HG03139 (cell line): ENCODE measurements around the gene AP2B1.
"Not testable (repeated sequence)": the region's sequence is repeated elsewhere in the genome, so short reads cannot be mapped to it uniquely, and the experiment has no call there.

Experiments
- ATAC-seq: cut with Tn5 transposase; IDR thresholded peaks from one replicate; pipeline ENCODE4 v1.9.1; 2021; ENCODE audit not compliant: unreplicated experiment

Gene AP2B1

DNA sequence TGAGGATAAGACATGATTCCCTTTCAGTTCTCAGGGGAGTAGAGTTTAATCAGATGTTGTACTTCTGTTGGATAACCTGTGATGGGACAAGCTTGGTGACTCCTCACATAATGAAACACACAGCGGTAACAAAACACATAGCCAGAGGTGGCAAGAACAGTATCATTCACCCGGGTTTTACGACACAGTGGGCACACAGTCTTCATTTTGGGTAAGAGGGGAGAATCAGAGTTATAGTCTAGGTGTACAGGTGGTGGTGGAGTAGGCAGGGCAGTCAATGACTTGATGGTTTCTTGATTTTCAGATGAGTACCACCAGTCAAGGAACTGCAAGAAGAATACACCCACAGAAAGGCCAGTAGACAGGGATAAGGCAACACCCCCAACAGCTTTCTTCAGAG lies 11.4 kb upstream of the AP2B1 start:
- ATAC-seq = no peak

DNA sequence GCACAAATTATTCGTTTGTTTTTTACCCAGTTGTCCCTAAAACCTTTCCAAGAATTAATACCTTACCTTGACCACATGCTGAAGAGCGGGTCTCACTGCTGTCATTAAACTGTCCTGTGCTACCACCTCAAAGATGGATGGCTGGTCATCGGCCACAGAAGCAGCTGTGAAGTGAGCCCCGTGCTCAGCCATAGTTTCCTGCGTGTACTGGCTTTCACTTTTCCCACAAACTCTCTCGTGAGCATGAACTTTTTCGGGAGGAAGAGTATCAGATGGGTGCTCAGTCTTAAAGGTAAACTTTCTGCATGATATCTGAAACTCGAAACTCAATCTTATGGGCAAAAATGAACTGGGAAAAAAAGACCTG lies 9.3 kb upstream of the AP2B1 start:
- ATAC-seq = no peak

DNA sequence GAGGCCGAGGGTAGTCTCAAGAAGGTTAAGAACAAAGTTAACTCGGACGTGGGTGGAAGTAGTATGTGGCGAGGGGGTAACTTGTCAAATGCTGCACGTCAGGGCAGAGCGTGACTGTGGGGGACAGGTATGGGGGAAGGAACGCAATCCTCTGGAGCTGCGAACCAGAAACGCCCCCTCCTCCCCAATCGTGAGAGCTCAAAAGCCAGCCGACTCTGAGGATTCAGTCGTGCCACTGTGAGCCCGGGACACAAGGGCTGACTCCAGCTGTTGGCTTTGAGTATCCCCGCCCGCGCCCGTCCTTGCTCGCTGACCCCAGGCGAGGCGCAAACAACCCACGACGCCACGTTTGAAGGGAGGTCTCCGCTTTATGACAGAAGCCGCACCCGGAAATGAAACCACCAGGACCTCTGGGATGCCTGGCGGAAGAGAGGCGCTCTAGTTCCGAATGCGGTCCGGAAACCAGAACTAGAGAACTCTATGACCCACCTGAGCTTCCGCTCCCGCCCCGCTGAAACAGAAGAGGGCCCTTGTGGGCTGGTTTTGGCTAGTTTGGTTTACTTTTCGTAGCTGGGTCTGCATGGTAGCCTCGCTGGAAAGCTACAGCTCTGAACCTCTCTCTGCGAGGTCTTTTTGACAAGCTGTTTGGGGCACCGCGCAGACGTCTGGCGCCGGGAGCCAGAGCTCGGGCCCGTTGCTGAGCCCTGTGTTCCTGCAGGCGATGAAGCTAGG lies 8.8 kb upstream of the AP2B1 start, which contains the start of gene PEX12:
TSS of gene PEX12 (minus strand) at position 375 of the 732 bp plus-strand sequence. CDS start 550 bp downstream, outside the sequence.
- peak; percentile 85 for ATAC-seq

DNA sequence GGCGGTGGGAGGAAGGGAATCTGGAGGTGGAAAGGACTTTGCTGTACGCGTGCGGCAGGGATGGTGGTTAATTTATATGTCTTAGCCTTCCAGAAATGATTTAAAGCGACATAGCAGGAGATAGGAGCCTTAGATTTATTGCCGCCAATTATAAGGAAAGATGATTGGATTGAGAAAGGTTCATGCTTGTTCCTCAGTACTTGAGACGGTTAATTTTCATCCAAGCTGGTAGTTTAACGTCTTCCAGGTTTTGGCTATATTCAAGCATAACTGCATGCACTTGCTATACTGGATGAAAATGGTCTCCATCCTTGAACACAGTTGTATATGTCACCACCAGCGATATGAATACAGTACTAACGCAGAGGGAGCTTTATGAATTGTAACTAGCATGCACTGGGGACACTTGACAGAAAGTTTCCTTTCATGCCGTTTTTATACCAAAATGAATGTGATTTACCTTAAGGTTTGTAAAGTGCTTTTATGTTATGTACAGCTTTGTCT lies 8.1 kb upstream of the AP2B1 start:
- no peak for ATAC-seq

DNA sequence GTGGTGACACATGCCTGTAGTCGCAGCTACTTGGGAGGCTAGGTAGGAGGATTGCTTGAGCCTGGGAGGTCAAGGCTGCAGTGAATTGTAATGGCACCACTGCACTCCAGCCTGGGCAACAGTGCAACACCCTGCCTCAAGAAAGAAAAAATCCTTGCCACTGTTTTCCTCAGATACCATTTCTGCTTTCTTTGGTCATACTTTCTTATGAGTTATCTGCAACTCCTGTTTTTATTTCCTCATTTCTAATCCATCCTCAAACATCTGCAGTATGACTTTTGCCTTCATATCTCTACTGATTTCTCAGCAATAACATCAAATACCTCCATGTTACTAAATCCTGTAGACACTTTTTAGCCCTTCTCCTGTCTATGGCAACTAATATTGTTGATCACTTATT lies 3.1 kb upstream of the AP2B1 start:
- ATAC-seq = no peak

DNA sequence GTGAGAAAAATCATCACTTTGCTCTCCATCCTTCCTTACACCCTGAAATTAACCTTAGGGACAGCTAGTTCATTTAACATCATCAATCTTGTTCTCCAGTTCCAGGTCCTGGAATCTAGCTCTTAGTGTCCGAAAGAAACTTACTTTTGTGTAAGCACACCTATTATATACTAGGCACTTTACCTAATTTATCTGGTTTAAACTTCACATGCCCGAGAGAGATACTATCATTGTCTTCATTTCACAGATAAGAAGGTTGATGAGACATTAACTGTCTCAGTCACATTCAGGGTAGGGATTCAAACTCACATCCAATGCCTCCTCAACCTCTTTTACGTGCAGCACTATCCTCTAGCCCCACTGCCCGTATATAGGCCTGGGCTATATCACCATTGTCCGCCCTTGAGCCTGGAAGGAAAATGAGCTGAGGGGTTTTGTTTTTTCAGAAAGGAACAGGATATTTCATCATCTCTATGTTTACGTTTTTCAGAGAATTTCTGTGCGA lies 501 bp upstream of the AP2B1 start:
- no peak for ATAC-seq

DNA sequence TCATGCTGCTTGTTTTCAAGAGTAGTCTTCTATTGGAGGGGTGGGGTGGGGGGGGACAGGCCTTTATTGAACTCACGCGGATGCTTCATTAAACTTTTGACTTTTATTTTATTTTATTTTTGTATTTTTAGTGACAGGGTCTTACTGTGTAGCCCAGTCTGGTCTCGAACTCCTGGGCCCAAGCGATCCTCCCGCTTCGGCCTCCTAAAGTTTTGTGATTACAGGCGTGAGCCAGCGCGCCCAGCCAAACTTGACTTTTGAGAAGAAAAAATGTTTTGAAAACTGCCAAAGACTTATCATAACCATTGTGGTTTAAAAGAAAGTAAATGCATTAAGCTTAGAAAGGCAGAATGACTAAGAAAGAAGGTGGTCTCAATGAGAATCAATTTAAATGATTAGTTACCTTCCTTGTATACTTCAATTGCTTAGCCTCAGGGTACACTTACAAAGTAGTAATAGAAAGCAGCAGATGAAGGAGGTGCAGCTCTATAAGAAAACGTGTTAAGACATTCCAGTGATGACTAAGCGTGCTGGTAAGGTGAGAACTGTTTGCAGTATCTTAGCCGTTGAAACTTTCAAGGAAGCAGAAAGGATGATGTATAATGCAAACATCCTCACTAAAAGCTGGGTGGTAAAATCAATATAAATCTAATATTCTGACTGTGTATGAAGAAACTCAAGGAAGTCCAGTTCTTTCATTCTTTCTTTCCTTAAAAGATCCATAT lies 1.2 kb downstream of the AP2B1 start:
- no peak for ATAC-seq

DNA sequence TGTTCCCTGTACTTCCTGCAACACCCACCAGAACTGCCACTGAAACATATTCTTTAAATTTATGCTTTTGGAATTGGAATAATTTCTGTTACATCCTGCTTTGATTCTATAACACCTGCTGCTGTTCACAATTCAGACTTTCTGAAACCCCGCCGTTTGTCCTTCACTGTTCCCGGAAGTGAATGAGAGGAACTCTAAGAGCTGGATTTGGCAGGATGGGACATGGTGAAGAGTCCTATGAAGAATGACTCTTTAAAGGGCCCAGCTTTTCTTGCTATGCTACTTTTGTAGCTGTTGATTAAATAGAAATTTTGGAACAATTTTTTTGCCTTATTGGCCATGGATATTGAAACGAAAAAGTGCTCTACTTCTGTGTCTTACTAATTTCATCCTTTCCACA lies 8.9 kb downstream of the AP2B1 start:
- no peak for ATAC-seq

DNA sequence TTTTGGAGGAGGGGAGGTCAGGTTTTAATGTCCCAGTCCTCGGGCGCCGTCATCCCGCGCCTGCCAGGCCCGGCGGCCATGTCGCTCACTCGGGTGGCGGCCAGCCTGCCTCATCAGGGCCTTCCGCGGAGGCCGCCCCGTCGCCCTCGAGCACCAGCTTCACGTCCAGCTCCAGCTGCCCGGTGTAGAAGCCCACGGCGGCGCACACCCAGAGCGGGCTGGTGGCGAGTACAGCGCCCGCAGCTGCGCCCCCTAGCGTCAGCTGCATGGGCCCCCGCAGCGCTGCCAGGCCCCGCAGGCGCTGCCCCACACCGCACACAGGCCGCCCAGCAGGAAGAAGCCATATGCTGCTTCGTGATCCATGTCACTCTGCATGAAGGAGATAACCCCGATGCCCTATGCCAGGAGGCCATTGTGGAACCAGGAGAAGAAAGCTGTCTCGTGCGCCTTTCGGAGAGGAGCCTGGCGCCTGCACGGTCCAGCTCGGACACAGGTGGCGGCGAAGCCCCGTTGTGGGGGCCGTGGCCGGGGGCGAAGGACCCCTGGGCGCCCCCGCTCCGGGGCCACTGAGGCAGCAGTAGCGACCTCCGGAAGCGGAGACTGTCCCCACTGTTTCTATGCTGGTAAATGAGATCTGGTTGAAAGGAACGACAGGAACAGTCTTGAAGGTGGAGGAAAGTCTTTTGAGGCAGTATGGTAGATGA lies 9.6 kb downstream of the AP2B1 start:
- no peak for ATAC-seq

DNA sequence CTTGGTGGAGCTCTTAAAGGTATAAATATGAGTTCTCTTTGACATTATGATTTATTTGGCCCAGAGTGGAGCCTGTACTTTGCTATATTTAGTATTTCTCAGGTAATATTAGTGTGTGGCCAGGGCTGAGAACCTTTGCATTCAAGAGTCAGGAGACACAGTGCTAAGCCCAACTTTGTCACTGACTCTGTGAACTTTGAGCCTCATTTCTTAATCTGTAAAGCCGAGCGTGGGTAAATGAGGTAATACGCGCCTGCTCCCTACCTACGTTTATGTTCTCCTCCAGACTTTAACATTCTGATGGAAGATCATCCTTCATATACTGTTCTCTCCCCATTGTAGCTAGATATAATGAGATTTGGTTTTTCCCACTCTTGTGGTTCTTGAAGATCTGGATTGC lies 10.5 kb downstream of the AP2B1 start:
- no peak for ATAC-seq

DNA sequence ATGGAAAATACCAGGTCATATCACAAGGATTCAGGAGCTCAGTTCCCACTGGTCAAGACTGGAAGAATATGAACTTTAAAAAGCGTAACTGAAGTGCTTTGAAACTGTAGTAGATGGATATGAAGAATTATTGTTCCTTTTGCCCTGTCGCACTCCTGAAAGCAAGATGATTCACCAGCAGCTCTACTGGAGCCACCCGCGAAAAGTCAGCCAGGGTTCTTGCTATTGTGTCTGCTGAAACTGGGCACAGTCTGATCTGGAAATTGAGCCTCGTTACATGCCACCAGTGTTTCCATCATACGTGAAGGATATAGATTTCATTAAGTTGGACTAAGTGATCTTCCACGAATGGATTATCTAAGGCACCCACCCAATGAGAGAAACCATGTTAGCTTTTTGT lies 16.6 kb downstream of the AP2B1 start:
- no peak for ATAC-seq

DNA sequence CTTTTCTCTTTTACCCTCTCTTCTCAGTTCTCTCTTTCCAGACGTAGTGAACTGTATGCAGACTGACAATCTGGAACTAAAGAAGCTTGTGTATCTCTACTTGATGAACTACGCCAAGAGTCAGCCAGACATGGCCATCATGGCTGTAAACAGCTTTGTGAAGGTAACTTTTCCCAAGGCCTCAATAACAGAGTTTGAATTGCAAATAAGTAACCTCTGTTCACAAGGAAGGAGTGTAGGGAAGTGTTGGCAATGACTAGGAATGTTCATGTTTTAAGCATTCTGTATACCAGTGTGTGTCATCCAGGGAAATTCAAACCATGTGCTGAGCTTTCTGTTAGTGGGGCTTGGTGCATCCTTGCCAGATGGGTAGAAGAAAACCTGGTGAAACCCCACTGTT lies 18.6 kb downstream of the AP2B1 start:
- no peak for ATAC-seq

DNA sequence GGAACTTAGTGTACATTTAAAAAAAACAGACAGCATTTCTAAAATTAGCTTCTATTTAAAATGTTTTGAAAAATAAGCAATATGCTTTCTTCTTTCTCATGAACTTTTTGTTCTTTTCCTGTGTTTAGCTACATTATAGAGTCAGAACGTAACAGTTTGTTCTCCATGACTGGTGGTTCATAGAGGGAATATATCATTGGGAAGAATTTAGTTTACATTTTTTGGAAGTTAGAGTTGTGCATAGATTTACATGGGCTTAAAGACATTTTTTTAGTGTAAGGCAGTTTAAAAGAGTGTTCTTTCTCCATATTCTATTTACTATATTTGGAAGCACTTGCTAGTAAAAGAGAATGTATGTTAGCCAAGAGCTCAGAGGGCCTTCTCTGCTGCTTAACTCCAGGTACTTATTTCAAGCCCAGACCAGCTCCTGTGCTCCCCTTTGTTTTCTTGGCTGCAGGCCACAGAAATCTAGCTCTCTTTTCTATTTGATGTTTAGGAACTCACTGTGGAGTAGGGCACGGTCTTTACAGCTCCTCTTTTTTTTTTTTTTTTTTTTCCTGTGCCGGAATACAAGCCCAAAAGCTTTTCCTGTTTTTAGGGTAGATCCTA lies 20.2 kb downstream of the AP2B1 start:
- no peak for ATAC-seq

DNA sequence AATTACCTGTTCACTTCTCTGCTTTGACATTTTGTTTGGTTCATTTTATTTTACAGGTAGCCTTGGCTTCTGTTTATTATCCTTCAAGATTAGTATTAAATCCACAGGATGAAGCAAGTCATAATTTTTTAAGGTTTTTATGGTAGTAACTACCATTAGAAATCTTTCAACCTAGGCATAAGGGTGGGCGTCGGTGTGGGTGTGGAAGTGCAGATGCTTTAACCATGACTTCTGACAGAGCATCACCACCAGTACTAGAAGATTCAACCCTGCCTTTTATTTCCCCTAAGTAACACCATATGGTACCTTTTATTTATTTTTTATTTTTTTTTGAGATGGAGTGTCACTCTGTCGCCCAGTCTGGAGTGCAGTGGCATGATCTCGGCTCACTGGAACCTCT lies 22.7 kb downstream of the AP2B1 start:
- no peak for ATAC-seq

DNA sequence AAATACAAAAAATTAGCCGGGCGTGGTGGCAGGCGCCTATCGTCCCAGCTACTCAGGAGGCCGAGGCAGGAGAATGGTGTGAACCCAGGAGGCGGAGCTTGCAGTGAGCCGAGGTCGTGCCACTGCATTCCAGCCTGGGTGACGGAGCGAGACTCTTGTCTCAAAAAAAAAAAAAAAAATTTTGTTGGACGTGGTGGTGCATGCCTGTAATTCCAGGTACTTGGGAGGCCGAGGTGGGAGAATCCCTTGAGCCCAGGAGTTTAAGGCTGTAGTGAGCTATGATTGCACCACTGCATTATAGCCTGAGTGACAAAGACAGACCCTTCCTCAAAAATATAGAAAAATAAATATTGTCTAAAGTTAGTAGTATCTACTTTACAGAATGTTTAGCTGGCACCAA lies 23.6 kb downstream of the AP2B1 start:
- ATAC-seq = not testable (repeated sequence)

DNA sequence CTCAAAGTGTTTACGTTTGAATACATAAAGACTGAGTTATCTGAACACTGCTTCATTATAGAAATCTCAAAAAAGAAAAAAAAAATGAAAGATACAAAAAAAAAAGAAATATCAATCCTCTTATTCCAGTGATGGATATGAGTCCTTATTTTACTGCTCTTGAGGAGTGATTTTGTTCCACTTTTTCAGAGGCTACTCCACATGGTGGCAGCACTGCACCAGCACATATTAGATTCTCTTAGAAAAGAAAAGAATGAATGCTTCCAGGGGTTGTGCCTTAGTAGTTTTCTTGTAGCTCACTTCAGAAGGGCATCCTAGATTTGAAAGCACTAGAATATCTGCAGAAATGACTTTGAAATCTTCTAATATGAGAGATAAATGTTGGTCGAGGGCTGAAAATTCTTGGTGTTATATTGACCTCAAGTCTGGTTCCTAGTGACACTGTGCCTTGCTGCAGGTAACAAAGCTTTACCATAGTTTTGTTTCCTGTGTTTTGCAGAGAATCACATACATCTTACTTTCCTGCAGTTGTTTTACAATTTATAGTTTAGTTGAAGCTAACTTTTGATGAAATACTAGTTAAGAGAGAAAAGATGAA lies 25.9 kb downstream of the AP2B1 start:
- no peak for ATAC-seq

DNA sequence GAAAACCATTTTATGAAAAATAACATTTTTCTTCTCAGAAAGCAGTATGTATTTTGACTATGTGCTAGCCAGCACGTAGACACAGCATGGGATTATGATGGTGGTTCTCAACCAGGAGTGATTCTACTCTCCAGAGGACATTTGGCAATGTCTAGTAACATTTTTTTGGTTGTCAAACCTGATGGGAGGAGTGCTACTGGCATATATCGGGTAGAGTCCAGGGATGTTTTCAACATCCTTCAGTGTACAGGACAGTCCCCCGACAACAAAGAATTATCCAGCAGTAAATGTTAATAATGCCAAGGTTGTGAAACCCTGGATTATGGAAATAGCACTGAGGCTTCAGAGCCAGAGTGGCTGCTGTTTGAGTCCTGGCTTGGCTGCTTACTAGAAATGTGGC lies 27.7 kb downstream of the AP2B1 start:
- no peak for ATAC-seq

DNA sequence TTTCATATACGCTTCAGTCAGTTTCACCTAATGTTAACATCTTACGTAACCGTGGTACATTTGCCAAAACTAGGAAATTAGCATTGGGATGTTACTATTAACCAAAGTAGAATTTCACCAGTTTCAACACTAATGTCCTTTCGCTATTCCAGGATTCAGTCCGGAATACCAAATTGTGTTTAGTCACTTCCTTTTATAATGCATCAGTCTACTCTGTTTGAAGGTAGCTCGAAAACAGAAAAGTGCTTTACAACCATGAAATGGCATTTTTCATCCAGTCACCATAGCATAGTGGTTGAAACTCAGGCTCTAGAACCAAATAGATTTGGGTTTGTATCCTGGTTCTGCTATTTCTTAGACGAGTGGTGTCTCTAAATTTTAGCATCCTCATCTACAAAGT lies 29.4 kb downstream of the AP2B1 start:
- no peak for ATAC-seq

DNA sequence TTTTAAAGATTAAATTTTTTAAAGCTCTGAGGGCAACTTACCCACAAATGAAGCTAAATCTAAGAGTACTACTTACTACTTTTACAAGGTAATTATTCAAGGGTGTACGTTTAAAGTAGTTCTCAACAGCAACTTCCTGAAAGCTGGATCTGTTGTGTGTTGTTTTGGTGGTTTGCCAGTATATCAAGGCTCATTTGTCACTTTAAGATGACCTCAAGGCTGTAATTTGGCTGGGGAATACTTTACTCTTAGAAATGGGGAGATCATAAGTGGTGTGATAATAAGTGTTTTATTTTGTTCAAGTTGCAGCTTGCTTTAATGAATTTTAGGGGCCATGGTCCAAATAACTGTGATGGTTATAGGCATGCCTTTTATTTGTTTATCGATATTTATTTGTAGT lies 30.4 kb downstream of the AP2B1 start:
- ATAC-seq = no peak

DNA sequence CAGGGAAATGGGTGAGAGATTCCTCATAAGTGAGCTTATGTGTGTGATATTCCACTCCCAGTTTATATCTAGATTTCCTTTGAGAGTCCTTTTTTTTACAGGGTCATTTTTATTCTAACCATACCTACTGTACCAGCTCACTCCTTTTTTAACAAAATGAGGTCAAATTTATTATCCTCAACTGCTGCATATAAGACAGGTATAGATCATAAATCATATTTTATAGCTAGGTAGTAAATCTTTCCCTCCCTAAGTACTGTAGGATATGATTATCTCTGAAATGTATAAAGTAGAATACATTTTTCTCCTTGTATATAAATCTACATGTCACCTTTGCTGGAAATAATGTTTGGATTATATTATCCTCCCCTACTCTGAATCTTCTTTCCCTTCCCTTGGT lies 31.5 kb downstream of the AP2B1 start:
- ATAC-seq = no peak

DNA sequence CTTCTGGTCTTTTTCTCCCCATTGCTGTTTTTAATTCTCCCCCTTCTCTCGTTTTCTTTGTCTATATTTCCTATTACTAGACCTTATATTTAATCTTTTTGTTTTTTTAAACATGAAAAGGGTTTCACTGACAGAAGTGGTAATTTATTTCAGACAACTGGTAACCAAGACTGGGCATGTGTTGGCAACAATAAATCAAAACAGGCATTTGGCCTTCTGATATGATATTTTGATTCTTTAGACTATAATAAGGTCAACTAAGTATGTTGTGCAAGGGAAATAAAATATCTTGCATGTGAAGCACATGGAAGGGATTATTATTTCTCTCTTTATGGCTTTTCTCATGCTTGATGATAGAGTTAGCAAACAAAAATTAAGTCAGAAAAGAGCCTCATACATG lies 34.6 kb downstream of the AP2B1 start:
- ATAC-seq = no peak
